ENCODE measurements around the gene UBA3. TPM values are rescaled to one million over a fixed set of nuclear protein-coding genes. Genes with fewer than 3 reads are reported as not detected.

UBA3 gene
- total and polyA plus RNA-seq, 7 donors = 20.5 to 59.3 (median 41.2) TPM

DNA sequence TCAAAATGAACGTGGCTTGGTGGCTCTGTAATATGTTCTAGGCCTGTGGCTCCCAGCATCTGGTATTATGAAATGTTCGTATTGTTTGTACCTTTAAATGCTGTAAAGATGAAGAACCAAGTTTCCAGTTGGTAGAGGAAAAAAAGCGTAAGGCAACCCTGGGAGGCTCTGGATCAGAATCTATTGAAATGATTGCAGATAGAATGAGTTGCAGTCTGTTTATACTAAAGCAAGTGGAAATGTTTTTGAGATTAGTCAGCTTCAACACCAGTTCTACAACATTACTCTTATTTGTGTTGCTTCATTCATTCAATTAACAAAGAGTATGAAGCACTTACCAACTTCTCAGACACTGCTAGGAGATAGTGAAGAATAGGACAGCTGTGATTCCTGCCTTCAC is 9.9 kb upstream of the UBA3 start:
- Histone ChIP-seq H3K4me1 (peaks cover 82% of the 10 kb centered on the region), H3K27me3 (ENCODE audit: insufficient read depth in 3 of 3, low read length in 2 of 3) (no peaks in the 10 kb centered on the region), H3K36me3 (ENCODE audit: insufficient read depth in 1 of 2, low read depth in 1 of 2) (peaks cover 2 to 14% of the 10 kb centered on the region in 2 donors), H3K27ac (peak overlapping the region; percentile 98), H3K4me3 (peak overlapping the region; percentile 90), H3K9me3 (no peaks in the 10 kb centered on the region)
- ATAC-seq = no peak
- 40 to 74% (median 51%) methylated on average over 3 of the region's 3 CpGs for WGBS, 3 donors
- no peak for TF ChIP-seq CTCF (IDR thresholded peaks at IDR 0.05)
- intact Hi-C loops (cut with DNase I) = no loop called here
- no peak for DNase-seq

DNA sequence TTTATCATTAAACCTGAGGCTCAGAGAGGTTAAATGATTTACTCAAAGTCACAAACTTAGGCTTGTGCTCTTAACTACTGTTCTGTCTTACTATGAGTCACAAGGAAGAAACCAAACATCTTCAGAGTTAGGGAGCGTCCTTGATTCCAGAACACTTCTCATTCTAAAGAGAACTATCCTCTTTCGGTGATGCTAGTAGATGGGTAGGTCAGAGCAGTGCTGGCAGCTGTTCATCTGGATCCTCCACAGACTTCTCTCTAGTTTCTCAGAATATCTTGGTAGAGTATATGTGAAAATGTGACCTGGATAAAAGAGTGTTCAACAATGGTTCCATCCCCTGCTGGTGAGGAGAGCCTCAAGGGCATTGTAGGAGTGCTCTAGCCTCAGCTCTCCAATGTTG is 7.9 kb upstream of the UBA3 start:
- no peak for TF ChIP-seq CTCF (IDR thresholded peaks at IDR 0.05)
- ATAC-seq = peak in 1 of 4 donors; percentile 14

DNA sequence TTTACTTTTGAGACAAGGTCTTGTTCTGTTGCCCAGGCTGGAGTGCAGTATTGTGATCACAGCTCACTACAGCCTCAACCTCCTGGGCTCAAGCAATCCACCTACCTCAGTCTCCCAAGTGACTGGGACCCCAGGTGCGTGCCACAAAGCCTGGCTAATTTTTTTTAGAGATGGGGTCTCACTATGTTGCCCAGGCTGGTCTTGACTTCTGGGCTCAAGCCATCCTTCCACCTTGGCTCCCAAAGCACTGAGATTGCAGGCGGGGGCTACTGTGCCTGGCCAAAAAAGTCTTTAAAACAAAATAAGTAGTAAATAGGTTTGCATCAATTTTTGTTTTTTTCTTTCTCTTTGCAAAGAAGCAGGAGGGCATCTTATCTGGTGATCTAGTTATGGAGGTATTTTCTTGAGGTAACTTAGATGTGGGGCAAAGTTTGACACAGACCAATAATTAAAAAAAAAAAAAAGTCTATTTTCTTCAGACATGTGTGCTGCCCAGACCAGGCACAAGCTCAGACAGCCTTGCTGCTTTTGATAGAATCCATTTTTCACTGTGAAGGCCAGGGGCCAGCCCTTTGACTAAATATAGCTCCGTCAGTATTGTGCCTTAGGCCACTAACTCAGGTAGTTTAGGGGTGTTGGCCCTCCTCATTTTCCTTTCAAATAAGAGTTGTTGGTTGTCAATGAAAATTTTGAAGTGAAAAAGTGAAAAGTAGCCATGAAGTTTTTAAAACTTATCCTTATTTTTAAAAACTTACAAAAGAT is 7.0 kb upstream of the UBA3 start:
- Histone ChIP-seq H3K4me1 (peaks cover 70% of the 10 kb centered on the region), H3K9me3 (no peaks in the 10 kb centered on the region), H3K27ac (peak overlapping the region; percentile 98), H3K36me3 (ENCODE audit: insufficient read depth in 1 of 2, low read depth in 1 of 2) (peaks cover 0 to 14% of the 10 kb centered on the region in 2 donors), H3K27me3 (ENCODE audit: insufficient read depth in 3 of 3, low read length in 2 of 3) (no peaks in the 10 kb centered on the region), H3K4me3 (peak overlapping the region; percentile 90)
- ATAC-seq = peak in 3 of 4 donors; percentile 30 to 40 (median 33)
- WGBS, 3 donors = 52 to 63% (median 56%) methylated on average over 3 of the region's 3 CpGs
- no peak for DNase-seq
- intact Hi-C loops (cut with DNase I) = loop anchor here in 1 of 2 donors (2.0 kb wide), 1 partner anchor 30 kb away; no protein-coding TSS in a partner anchor
- no peak for TF ChIP-seq CTCF (IDR thresholded peaks at IDR 0.05)

More for the DNA sequence above, 7.9 kb upstream of the UBA3 start:
- no peaks in the 10 kb centered on the region for H3K9me3 ChIP-seq
- intact Hi-C loops (cut with DNase I) = no loop called here
- H3K36me3 ChIP-seq (ENCODE audit: insufficient read depth in 1 of 2, low read depth in 1 of 2) = peaks cover 0 to 14% of the 10 kb centered on the region in 2 donors
- H3K4me3 ChIP-seq = peak overlapping the region; percentile 90
- H3K27me3 ChIP-seq (ENCODE audit: insufficient read depth in 3 of 3, low read length in 2 of 3) = no peaks in the 10 kb centered on the region
- 16 to 56% (median 22%) methylated on average over 2 of the region's 2 CpGs for WGBS, 3 donors
- DNase-seq = no peak
- peak overlapping the region; percentile 98 for H3K27ac ChIP-seq
- H3K4me1 ChIP-seq = peaks cover 74% of the 10 kb centered on the region

GRCh38 chr3:69085833-69086722 is 5.9 kb upstream of the UBA3 start:
- peaks cover 0 to 13% of the 10 kb centered on the region in 2 donors for H3K36me3 ChIP-seq (ENCODE audit: insufficient read depth in 1 of 2, low read depth in 1 of 2)
- no peak for TF ChIP-seq CTCF (IDR thresholded peaks at IDR 0.05)
- peak; percentile 67 to 77 (median 74) for ATAC-seq
- intact Hi-C loops (cut with DNase I) = loop anchor here in 1 of 2 donors (2.0 kb wide), 1 partner anchor 31 kb away; no protein-coding TSS in a partner anchor
- peak overlapping the region; percentile 98 for H3K27ac ChIP-seq
- H3K27me3 ChIP-seq (ENCODE audit: insufficient read depth in 3 of 3, low read length in 2 of 3) = no peaks in the 10 kb centered on the region
- peak; percentile 92 to 96 for DNase-seq
- WGBS, 3 donors = 1 to 3% (median 2%) methylated on average over 8 of the region's 8 CpGs
- H3K9me3 ChIP-seq = no peaks in the 10 kb centered on the region
- H3K4me3 ChIP-seq = peak overlapping the region; percentile 90
- H3K4me1 ChIP-seq = peaks cover 68% of the 10 kb centered on the region
